ENCODE data around the gene STPG2. TPM values are rescaled to one million over a fixed set of nuclear protein-coding genes. Genes with fewer than 3 reads are reported as not detected.

The STPG2 gene
- total and polyA plus RNA-seq, 2 experiments from 2014 or later, result 0.32 TPM; not detected in 1

DNA sequence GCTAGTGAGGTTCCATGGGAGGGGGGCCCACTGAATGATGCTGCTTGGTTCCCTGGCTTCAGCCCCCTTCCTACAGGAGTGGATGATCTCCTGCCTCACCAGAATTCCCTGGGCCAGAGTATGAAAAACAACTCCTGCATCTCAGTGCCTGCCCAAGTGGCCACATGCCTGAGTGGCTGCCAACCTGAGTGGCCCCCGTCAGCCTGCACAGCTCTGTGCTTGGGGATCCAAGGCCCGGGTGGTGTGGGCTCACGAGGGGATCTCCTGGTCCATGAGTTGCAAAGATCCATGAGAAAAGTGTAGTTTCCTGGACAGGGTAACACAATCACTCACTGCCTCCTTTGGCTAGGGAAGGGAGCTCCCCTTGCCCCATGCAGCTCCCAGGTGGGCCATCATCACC is 17.1 kb downstream of the STPG2 start:
- no peak overlapping the region for H3K4me2 ChIP-seq (ENCODE audit: unreplicated experiment)
- no peaks in the 10 kb centered on the region for H3K36me3 ChIP-seq (ENCODE audit: low read depth)
- no peak for DNase-seq
- no peaks in the 10 kb centered on the region for H3K9me2 ChIP-seq (ENCODE audit: insufficient read depth)
- no peak overlapping the region for H3K27ac ChIP-seq
- no peaks in the 10 kb centered on the region for H3K79me2 ChIP-seq (ENCODE audit: insufficient read depth)
- no peak overlapping the region for H3K4me3 ChIP-seq
- H4K20me1 ChIP-seq (ENCODE audit: insufficient read depth), result no peaks in the 10 kb centered on the region
- in situ Hi-C loops (cut with MboI), result no loop called here
- 14 to 20% methylated on average over 3 of the region's 3 CpGs for WGBS, 2 experiments (ENCODE audit: low coverage in 1 of 2, low lambda C conversion rate in 2 of 2, missing lambda C conversion rate in 2 of 2)
- no peak overlapping the region for H2AFZ ChIP-seq
- no peaks in the 10 kb centered on the region for H3K27me3 ChIP-seq (replicated peaks; ENCODE audit: insufficient read depth)
- H3K9ac ChIP-seq, result no peak overlapping the region
- H3K4me1 ChIP-seq (ENCODE audit: insufficient read depth), result no peaks in the 10 kb centered on the region
- TF ChIP-seq EZH2phosphoT487 (IDR thresholded peaks at IDR 0.05; ENCODE audit: insufficient read depth, low read depth) (no peak), EZH2 (IDR thresholded peaks at IDR 0.05; ENCODE audit: insufficient read depth, poor library complexity, severe bottlenecking) (no peak)
- H3F3A ChIP-seq (ENCODE audit: insufficient read depth), result no peaks in the 10 kb centered on the region
- no peaks in the 10 kb centered on the region for H3K9me3 ChIP-seq (ENCODE audit: low read depth)

DNA sequence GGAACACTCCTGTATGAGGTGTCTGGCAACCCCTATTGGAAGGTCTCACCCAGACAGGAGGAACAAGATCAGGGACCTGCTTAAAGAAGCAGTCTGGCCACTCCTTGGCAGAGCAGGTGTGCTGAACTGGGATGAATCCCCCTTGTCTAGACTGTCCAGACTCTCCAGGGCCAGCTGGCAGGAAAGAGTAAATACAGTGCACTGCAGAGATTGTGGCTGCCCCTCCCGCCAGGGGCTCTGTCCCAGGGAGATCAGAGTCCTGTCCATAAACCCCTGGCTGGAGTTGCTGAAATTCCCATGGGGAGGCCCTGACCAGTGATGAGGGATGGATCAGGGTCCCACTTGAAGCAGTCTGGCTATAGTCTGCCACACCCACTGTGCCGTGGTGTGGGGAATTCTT is 17.7 kb downstream of the STPG2 start:
- Histone ChIP-seq H4K20me1 (ENCODE audit: insufficient read depth) (no peaks in the 10 kb centered on the region), H3K9me3 (ENCODE audit: low read depth) (no peaks in the 10 kb centered on the region), H3K36me3 (ENCODE audit: low read depth) (no peaks in the 10 kb centered on the region), H2AFZ (no peak overlapping the region), H3K4me3 (no peak overlapping the region), H3K9me2 (ENCODE audit: insufficient read depth) (no peaks in the 10 kb centered on the region), H3K79me2 (ENCODE audit: insufficient read depth) (no peaks in the 10 kb centered on the region), H3F3A (ENCODE audit: insufficient read depth) (no peaks in the 10 kb centered on the region), H3K4me1 (ENCODE audit: insufficient read depth) (no peaks in the 10 kb centered on the region), H3K4me2 (ENCODE audit: unreplicated experiment) (no peak overlapping the region), H3K9ac (no peak overlapping the region), H3K27me3 (replicated peaks; ENCODE audit: insufficient read depth) (no peaks in the 10 kb centered on the region), H3K27ac (no peak overlapping the region)
- WGBS, 2 experiments (ENCODE audit: low coverage in 1 of 2, low lambda C conversion rate in 2 of 2, missing lambda C conversion rate in 2 of 2), result 62 to 82% methylated on average over 1 to 2 of the region's 2 CpGs
- in situ Hi-C loops (cut with MboI), result no loop called here
- DNase-seq, result no peak
- TF ChIP-seq EZH2 (IDR thresholded peaks at IDR 0.05; ENCODE audit: insufficient read depth, poor library complexity, severe bottlenecking) (no peak), EZH2phosphoT487 (IDR thresholded peaks at IDR 0.05; ENCODE audit: insufficient read depth, low read depth) (no peak)

- no peak for DNase-seq
- no peaks in the 10 kb centered on the region for H3K9me3 ChIP-seq (ENCODE audit: low read depth)
- no peak overlapping the region for H3K9ac ChIP-seq
- in situ Hi-C loops (cut with MboI), result no loop called here
- no peak overlapping the region for H2AFZ ChIP-seq
- no peaks in the 10 kb centered on the region for H3K27me3 ChIP-seq (replicated peaks; ENCODE audit: insufficient read depth)
- no peaks in the 10 kb centered on the region for H3K79me2 ChIP-seq (ENCODE audit: insufficient read depth)
- no peaks in the 10 kb centered on the region for H4K20me1 ChIP-seq (ENCODE audit: insufficient read depth)
- no peak overlapping the region for H3K4me3 ChIP-seq
- no peaks in the 10 kb centered on the region for H3K4me1 ChIP-seq (ENCODE audit: insufficient read depth)
- TF ChIP-seq EZH2phosphoT487 (IDR thresholded peaks at IDR 0.05; ENCODE audit: insufficient read depth, low read depth) (no peak), EZH2 (IDR thresholded peaks at IDR 0.05; ENCODE audit: insufficient read depth, poor library complexity, severe bottlenecking) (no peak)
- H3K36me3 ChIP-seq (ENCODE audit: low read depth), result no peaks in the 10 kb centered on the region
- 48 to 52% methylated on average over 2 of the region's 2 CpGs for WGBS, 2 experiments (ENCODE audit: low coverage in 1 of 2, low lambda C conversion rate in 2 of 2, missing lambda C conversion rate in 2 of 2)
- no peak overlapping the region for H3K27ac ChIP-seq
- H3K9me2 ChIP-seq (ENCODE audit: insufficient read depth), result no peaks in the 10 kb centered on the region
- no peak overlapping the region for H3K4me2 ChIP-seq (ENCODE audit: unreplicated experiment)
- H3F3A ChIP-seq (ENCODE audit: insufficient read depth), result no peaks in the 10 kb centered on the region
These were observed 25.9 kb downstream of the STPG2 start for GRCh38 chr4:98117363-98117762.

DNA sequence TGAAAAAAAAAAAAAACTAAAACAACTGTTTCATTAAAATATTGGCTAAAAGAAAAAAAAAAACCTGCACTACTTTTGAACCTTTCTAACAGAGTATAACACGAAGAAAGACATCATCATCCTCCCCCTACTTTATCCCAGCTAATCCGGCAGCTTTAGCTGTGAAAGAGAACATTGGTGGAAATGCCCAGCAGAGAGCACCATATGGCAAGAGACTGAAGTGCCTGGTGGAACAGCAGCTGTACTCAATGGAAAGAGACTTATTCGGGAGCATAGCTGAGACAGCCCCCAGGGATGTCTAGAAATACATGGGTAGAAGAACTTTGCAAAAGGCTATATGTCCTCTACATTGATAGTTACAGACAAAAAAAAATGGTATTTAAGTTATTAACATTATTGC is 30.3 kb downstream of the STPG2 start:
- no peaks in the 10 kb centered on the region for H3F3A ChIP-seq (ENCODE audit: insufficient read depth)
- H3K27me3 ChIP-seq (replicated peaks; ENCODE audit: insufficient read depth), result no peaks in the 10 kb centered on the region
- H3K9me3 ChIP-seq (ENCODE audit: low read depth), result no peaks in the 10 kb centered on the region
- H3K36me3 ChIP-seq (ENCODE audit: low read depth), result no peaks in the 10 kb centered on the region
- no peaks in the 10 kb centered on the region for H3K4me1 ChIP-seq (ENCODE audit: insufficient read depth)
- TF ChIP-seq EZH2 (IDR thresholded peaks at IDR 0.05; ENCODE audit: insufficient read depth, poor library complexity, severe bottlenecking) (no peak), EZH2phosphoT487 (IDR thresholded peaks at IDR 0.05; ENCODE audit: insufficient read depth, low read depth) (no peak)
- peak; percentile 48 for DNase-seq
- no peak overlapping the region for H3K9ac ChIP-seq
- no peak overlapping the region for H3K27ac ChIP-seq
- H3K4me3 ChIP-seq, result no peak overlapping the region
- 0 to 7% methylated on average over 3 of the region's 3 CpGs for WGBS, 2 experiments (ENCODE audit: low coverage in 1 of 2, low lambda C conversion rate in 2 of 2, missing lambda C conversion rate in 2 of 2)
- no peak overlapping the region for H3K4me2 ChIP-seq (ENCODE audit: unreplicated experiment)
- in situ Hi-C loops (cut with MboI), result no loop called here
- no peaks in the 10 kb centered on the region for H3K79me2 ChIP-seq (ENCODE audit: insufficient read depth)
- H4K20me1 ChIP-seq (ENCODE audit: insufficient read depth), result no peaks in the 10 kb centered on the region
- no peak overlapping the region for H2AFZ ChIP-seq
- H3K9me2 ChIP-seq (ENCODE audit: insufficient read depth), result no peaks in the 10 kb centered on the region

DNA sequence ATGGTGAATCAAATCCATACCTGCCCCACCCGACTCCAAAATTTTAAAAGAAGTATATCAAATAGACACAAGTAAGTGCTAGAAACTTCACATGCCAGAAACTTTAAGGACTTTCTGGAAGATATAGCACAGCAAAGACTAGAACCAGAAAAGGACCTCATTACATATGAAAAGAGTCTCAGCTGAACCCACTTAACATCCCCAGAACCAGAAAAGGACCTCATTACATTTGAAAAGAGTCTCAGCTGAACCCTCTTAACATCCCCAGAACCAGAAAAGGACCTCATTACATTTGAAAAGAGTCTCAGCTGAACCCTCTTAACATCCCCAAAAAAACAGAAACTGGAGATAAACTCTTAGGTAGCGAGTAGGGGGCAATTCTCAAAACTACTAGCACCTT is 32.3 kb downstream of the STPG2 start:
- no peaks in the 10 kb centered on the region for H3K79me2 ChIP-seq (ENCODE audit: insufficient read depth)
- H3K9me3 ChIP-seq (ENCODE audit: low read depth), result no peaks in the 10 kb centered on the region
- no peaks in the 10 kb centered on the region for H3K36me3 ChIP-seq (ENCODE audit: low read depth)
- H3K4me2 ChIP-seq (ENCODE audit: unreplicated experiment), result no peak overlapping the region
- H3K27me3 ChIP-seq (replicated peaks; ENCODE audit: insufficient read depth), result 0 out of 2 replicates have a peak, but pooled peaks cover 5% of the 10 kb centered on the region
- no peaks in the 10 kb centered on the region for H3K9me2 ChIP-seq (ENCODE audit: insufficient read depth)
- no peaks in the 10 kb centered on the region for H3K4me1 ChIP-seq (ENCODE audit: insufficient read depth)
- H4K20me1 ChIP-seq (ENCODE audit: insufficient read depth), result no peaks in the 10 kb centered on the region
- H3K27ac ChIP-seq, result no peak overlapping the region
- H2AFZ ChIP-seq, result no peak overlapping the region
- in situ Hi-C loops (cut with MboI), result no loop called here
- no peaks in the 10 kb centered on the region for H3F3A ChIP-seq (ENCODE audit: insufficient read depth)
- H3K4me3 ChIP-seq, result no peak overlapping the region
- TF ChIP-seq EZH2phosphoT487 (IDR thresholded peaks at IDR 0.05; ENCODE audit: insufficient read depth, low read depth) (no peak), EZH2 (IDR thresholded peaks at IDR 0.05; ENCODE audit: insufficient read depth, poor library complexity, severe bottlenecking) (no peak)
- WGBS, 2 experiments (ENCODE audit: low coverage in 1 of 2, low lambda C conversion rate in 2 of 2, missing lambda C conversion rate in 2 of 2), result 38 to 39% methylated on average over 2 of the region's 2 CpGs
- no peak for DNase-seq
- H3K9ac ChIP-seq, result no peak overlapping the region
